Breast epithelium (tissue), 4 donors: ENCODE results near the gene LIPJ. TPM values are rescaled to one million over a fixed set of nuclear protein-coding genes. Genes with fewer than 3 reads are reported as not detected.
A peak's percentile ranks its signal among the peaks of the same experiment; 100 is the strongest.

Source experiments
- DNase-seq, 2 donors: peaks; one replicate each; pipeline ENCODE4 v3.0.0-alpha.2; 2019; ENCODE audit warnings: low spot score in 2 of 2
- H3K27ac ChIP-seq, 2 donors: fragments of 200-600 bp; sonication (generic) in 1 of 2; one replicate each; pipeline ENCODE4 v1.5.1; 2016 to 2019; ENCODE audit warnings: mild to moderate bottlenecking in 1 of 2
- H3K27me3 ChIP-seq, 2 donors: fragments of 200-600 bp; sonication (generic) in 1 of 2; one replicate each; pipeline versions ENCODE4 v1.5.1 to v1.6.0; 2017 to 2019; ENCODE audit warnings: control low read depth in 1 of 2, mild to moderate bottlenecking in 1 of 2
- H3K36me3 ChIP-seq: fragments of 200-600 bp; one replicate; pipeline ENCODE4 v1.5.1; 2019
- H3K4me1 ChIP-seq, 2 donors: fragments of 200-600 bp; sonication (generic); one replicate each; pipeline ENCODE4 v1.5.1; 2016 to 2019; ENCODE audit warnings: control low read depth in 1 of 2
- H3K4me3 ChIP-seq, 3 donors: fragments of 200-600 bp; sonication (generic); 1 replicate in 2 of 3; 2 replicates in 1 of 3; pipeline ENCODE4 v1.5.1; 2016 to 2019; ENCODE audit warnings: mild to moderate bottlenecking in 3 of 3, moderate library complexity in 2 of 3
- H3K9me3 ChIP-seq, 2 donors: fragments of 200-600 bp; sonication (generic) in 1 of 2; one replicate each; pipeline ENCODE4 v1.5.1; 2016 to 2019; ENCODE audit warnings: control low read depth in 1 of 2
- CTCF ChIP-seq, 3 donors: fragments of 450-650 bp; IDR thresholded peaks; one replicate each; pipeline ENCODE4 v1.5.1; 2016 to 2017; ENCODE audit warnings: antibody characterized with exemption in 3 of 3, mild to moderate bottlenecking in 3 of 3, moderate library complexity in 3 of 3
- POLR2A ChIP-seq: fragments of 450-650 bp; IDR thresholded peaks from one replicate; pipeline ENCODE4 v1.6.1; 2016; ENCODE audit warnings: antibody characterized with exemption, mild to moderate bottlenecking, moderate library complexity
- POLR2AphosphoS5 ChIP-seq, 3 donors: sonication (generic); formaldehyde crosslinking; IDR thresholded peaks; one replicate each; pipeline ENCODE4 v1.6.1; 2017; ENCODE audit warnings: antibody characterized with exemption in 3 of 3
- intact Hi-C: fragments of 100-400 bp; cut with DNase I; formaldehyde crosslinking; loops from one replicate; pipeline ENCODE4 v1.15.1; 2023; ENCODE audit warnings: low total_unique reads
- total RNA-seq, 3 donors: library from RNA; depleted of rRNA; stranded (reverse); fragments of >200 nt; gene quantifications; one replicate each; pipeline ENCODE4 v1.1.0, GENCODE V29; 2016

LIPJ gene
- total RNA-seq = 1 to 10 TPM in 1 of 3 donors, under 1 TPM in 2; 0.32 to 2.5 (median 0.33) TPM

GRCh38 chr10:88586462-88586861 lies at the start of gene LIPJ:
Gene LIPJ (plus strand): TSS chr10:88586762. CDS start chr10:88590688, 3,926 bp downstream.
- no peak for DNase-seq
- no peak within 1 kb of the TSS for H3K4me3 ChIP-seq
- H3K36me3 ChIP-seq = no peaks in the 10 kb centered on the region
- intact Hi-C loops = no loop called here
- H3K4me1 ChIP-seq = no peaks in the 10 kb centered on the region
- no peaks in the 10 kb centered on the region for H3K27me3 ChIP-seq
- no peaks in the 10 kb centered on the region for H3K9me3 ChIP-seq
- TF ChIP-seq POLR2AphosphoS5 (IDR thresholded peaks at IDR 0.05) (no peak), POLR2A (no peak)
- H3K27ac ChIP-seq = no peak within 1 kb of the TSS

- Histone ChIP-seq H3K36me3 (no peaks in the 10 kb centered on the region), H3K4me3 (no peak overlapping the region), H3K9me3 (no peaks in the 10 kb centered on the region), H3K27me3 (no peaks in the 10 kb centered on the region), H3K27ac (peak overlapping the region; percentile 37 to 64), H3K4me1 (no peaks in the 10 kb centered on the region)
- intact Hi-C loops = loop anchor here (10.0 kb wide), 1 partner anchor 763 kb away; no protein-coding TSS in a partner anchor
- no peak for TF ChIP-seq POLR2AphosphoS5 (IDR thresholded peaks at IDR 0.05)
- no peak for TF ChIP-seq POLR2A
- TF ChIP-seq CTCF (IDR thresholded peaks at IDR 0.05) = no peak
- no peak for DNase-seq
Observed at GRCh38 chr10:88537322-88537721, 49.2 kb upstream of the LIPJ start.

- peak overlapping the region; percentile 16 to 46 for H3K27ac ChIP-seq
- H3K9me3 ChIP-seq = no peaks in the 10 kb centered on the region
- DNase-seq = no peak
- no peak overlapping the region for H3K4me3 ChIP-seq
- TF ChIP-seq POLR2AphosphoS5 (IDR thresholded peaks at IDR 0.05) = peak in 2 of 3 donors; percentile 20 to 77
- no peak for TF ChIP-seq CTCF (IDR thresholded peaks at IDR 0.05)
- H3K27me3 ChIP-seq = no peaks in the 10 kb centered on the region
- no peaks in the 10 kb centered on the region for H3K4me1 ChIP-seq
- H3K36me3 ChIP-seq = no peaks in the 10 kb centered on the region
- intact Hi-C loops = loop anchor here (10.0 kb wide), 1 partner anchor 763 kb away; no protein-coding TSS in a partner anchor
Observed at GRCh38 chr10:88538048-88538447, 48.5 kb upstream of the LIPJ start.

GRCh38 chr10:88540351-88540750 lies 46.2 kb upstream of the LIPJ start:
- intact Hi-C loops = no loop called here
- Histone ChIP-seq H3K9me3 (no peaks in the 10 kb centered on the region), H3K36me3 (no peaks in the 10 kb centered on the region), H3K4me1 (no peaks in the 10 kb centered on the region), H3K4me3 (no peak overlapping the region), H3K27me3 (no peaks in the 10 kb centered on the region), H3K27ac (peak overlapping the region; percentile 21 to 81)
- TF ChIP-seq POLR2AphosphoS5 (IDR thresholded peaks at IDR 0.05) (no peak), POLR2A (no peak), CTCF (IDR thresholded peaks at IDR 0.05) (no peak)
- no peak for DNase-seq

GRCh38 chr10:88541116-88541626 lies 45.4 kb upstream of the LIPJ start:
- H3K27me3 ChIP-seq = no peaks in the 10 kb centered on the region
- no peak for DNase-seq
- no peaks in the 10 kb centered on the region for H3K9me3 ChIP-seq
- H3K4me1 ChIP-seq = no peaks in the 10 kb centered on the region
- no peaks in the 10 kb centered on the region for H3K36me3 ChIP-seq
- intact Hi-C loops = no loop called here
- H3K27ac ChIP-seq = peak overlapping the region; percentile 81 to 87
- peak overlapping the region in 1 of 3 donors; percentile 31 for H3K4me3 ChIP-seq
- TF ChIP-seq POLR2AphosphoS5 (IDR thresholded peaks at IDR 0.05) (peak in 2 of 3 donors; percentile 40 to 53), POLR2A (no peak)

GRCh38 chr10:88542522-88542921 lies 44.0 kb upstream of the LIPJ start:
- Histone ChIP-seq H3K4me3 (no peak overlapping the region), H3K27me3 (no peaks in the 10 kb centered on the region), H3K36me3 (no peaks in the 10 kb centered on the region), H3K9me3 (no peaks in the 10 kb centered on the region), H3K4me1 (no peaks in the 10 kb centered on the region), H3K27ac (peak overlapping the region; percentile 81 to 87)
- DNase-seq = no peak
- intact Hi-C loops = no loop called here
- no peak for TF ChIP-seq POLR2A
- no peak for TF ChIP-seq CTCF (IDR thresholded peaks at IDR 0.05)
